Fibroblast of mammary gland (primary cell): ENCODE data around the gene FAT1.

ENCODE experiments used
- DNase-seq: peaks from one replicate; pipeline ENCODE4 v3.0.0-alpha.2; 2010; ENCODE audit warnings: low read depth
- H3K4me3 ChIP-seq: 2 replicates; pipeline ENCODE4 v1.5.1; 2011; ENCODE audit warnings: low read depth, mild to moderate bottlenecking, low read length, moderate library complexity; ENCODE audit not compliant: control insufficient read depth
- TF ChIP-seq, protein P1 (sequence below): conservative IDR thresholded peaks from 2 replicates; pipeline ENCODE4 v1.5.1; 2011; ENCODE audit warnings: low read depth, low read length, inconsistent platforms; ENCODE audit not compliant: control insufficient read depth, insufficient read depth

FAT1 gene

DNA sequence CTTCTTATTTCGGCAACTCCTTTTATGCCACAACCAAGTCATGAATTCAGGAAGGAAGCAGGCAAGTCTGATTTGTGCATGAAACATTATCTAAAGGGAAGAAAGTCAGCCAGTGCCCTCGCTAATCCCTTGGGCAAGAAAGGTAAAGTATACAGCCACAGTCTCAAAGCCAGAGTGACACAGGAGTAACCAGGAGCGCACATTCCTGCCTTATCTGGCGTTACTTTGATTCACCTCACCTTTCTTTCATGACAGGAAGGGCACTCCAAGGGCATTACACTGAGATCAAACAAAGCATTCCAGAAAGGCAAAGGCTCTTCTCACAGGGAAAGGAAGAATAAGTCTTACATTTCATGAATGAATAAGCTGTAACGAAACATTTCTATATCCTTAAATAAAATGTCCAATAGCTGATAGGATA is 38.8 kb downstream of the FAT1 start:
- no peak for DNase-seq
- TF ChIP-seq, protein P1, sequence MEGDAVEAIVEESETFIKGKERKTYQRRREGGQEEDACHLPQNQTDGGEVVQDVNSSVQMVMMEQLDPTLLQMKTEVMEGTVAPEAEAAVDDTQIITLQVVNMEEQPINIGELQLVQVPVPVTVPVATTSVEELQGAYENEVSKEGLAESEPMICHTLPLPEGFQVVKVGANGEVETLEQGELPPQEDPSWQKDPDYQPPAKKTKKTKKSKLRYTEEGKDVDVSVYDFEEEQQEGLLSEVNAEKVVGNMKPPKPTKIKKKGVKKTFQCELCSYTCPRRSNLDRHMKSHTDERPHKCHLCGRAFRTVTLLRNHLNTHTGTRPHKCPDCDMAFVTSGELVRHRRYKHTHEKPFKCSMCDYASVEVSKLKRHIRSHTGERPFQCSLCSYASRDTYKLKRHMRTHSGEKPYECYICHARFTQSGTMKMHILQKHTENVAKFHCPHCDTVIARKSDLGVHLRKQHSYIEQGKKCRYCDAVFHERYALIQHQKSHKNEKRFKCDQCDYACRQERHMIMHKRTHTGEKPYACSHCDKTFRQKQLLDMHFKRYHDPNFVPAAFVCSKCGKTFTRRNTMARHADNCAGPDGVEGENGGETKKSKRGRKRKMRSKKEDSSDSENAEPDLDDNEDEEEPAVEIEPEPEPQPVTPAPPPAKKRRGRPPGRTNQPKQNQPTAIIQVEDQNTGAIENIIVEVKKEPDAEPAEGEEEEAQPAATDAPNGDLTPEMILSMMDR, result no peak
- no peak overlapping the region for H3K4me3 ChIP-seq

DNA sequence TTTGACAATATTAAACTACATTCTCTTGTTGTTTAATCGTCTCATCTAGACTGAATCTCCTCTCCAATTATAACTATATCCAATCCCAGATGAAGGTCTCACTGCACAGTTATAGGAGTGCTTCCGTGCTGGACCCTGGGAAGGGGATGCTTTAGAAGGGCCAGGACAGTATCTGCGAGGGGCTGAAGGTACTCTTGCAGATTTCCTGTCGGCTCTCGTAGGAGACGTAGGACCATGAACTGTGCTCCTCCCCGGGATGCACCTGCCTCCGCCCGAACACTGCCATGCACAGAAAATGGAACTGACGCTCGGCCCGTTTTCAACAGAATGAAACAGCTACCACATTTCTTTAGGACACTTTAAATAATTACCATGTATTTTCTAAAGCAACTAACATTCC is 39.4 kb downstream of the FAT1 start:
- TF ChIP-seq, protein P1, result no peak
- DNase-seq, result no peak
- no peak overlapping the region for H3K4me3 ChIP-seq

DNA sequence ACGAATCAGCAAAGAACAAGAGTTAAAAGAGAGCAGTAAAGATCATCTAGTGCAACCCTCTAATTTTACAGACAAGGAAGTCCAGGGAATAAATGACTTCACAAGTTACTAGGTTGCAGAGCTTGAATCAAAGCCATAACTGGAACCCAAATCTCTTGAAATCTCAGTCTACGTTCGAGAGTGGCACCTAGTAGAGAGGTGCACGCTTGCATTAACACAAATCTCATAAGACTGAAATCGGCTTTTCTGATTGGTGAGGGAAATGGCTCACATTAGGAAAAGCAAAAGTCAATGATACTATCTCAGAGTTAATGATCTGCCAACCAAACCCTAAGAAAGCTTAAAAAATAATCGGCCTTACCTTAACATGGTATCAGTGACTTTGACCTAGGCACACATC is 43.0 kb downstream of the FAT1 start:
- DNase-seq, result no peak
- TF ChIP-seq, protein P1, result no peak
- no peak overlapping the region for H3K4me3 ChIP-seq

DNA sequence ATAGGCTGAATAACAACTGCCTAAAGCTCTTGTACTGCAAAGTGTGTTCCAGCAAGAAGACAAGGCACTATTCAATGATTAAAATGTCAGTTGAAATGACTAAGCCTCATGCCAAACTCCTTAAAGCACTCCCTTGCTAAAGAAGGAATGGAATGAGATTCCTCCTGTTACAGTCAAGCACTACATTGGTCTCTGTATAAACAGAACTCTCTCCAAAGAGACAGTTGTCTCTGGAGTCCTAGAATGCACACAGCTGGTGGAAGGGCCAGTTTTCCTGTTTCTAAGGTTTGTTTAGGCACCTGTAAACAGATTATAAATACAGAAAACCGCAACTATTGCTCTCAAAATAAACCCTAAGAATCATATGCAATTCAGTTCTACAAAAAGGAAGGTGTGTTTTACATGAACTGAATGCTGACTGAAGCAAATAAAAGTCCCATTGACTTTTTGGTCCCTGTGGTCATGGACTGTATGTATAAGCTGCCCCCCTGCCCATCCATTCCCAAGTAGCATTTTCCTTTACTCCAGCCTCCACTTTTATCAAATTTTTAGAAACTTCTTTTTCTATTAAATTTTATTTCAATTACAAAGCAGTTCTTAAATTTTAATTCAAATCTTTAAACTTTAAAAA is 47.0 kb downstream of the FAT1 start:
- TF ChIP-seq, protein P1, result no peak
- H3K4me3 ChIP-seq, result no peak overlapping the region
- DNase-seq, result peak; percentile 79

DNA sequence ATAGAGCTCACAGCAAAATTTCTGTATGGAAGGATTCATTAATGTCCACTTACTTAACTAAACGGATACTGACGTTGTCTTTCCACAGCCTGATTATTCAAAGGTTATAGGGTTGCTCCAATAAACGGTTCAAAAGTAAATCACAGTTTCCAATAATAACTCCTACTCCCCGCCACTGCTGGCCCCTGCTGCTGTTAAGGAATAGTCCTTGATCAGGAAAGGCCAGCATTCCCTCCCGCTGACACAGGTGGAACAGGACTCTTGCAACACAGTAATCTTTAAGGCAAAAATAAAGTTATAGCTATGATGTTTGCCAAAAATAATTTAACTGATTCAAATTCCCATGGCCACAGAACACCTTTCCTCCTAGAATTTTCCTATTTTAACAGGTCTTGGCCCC is 53.9 kb downstream of the FAT1 start:
- DNase-seq, result no peak
- TF ChIP-seq, protein P1, result no peak
- H3K4me3 ChIP-seq, result no peak overlapping the region

DNA sequence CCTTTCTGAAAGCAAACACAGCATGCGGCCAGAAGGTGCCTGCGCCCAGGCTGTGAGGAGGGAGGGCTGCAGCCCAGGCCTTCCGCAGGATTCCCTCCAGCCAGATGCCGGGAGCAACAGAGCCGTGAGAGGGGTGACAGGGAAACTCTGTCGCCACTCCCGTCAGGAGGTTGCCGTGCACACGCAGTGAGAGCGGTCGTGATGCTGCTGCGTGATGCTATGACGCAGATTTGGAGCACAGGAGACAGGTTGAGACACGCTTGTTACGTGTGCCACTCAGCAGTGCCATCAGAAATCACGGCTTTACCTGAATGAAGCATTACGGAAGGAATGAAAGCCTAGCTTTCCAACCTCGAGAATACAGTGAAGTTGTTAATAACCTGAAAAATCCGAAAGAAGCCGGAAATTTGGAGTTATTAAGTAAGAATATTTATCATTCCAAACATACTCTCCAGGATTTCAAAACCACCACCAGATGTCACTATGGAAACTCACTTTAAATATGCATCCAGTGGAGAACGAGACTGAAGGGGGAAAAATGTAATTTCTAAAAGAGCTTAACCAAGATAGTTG is 54.4 kb downstream of the FAT1 start:
- TF ChIP-seq, protein P1, result peak; percentile 47
- no peak overlapping the region for H3K4me3 ChIP-seq
- DNase-seq, result peak; percentile 72
